Esophagus squamous epithelium (tissue), 4 donors: ENCODE data around the gene DTWD2.

Experiments
- POLR2A ChIP-seq, 4 donors: fragments of 450-650 bp; IDR thresholded peaks; one replicate each; pipeline ENCODE4 v1.6.1; 2017; ENCODE audit warnings: antibody characterized with exemption in 4 of 4, mild to moderate bottlenecking in 4 of 4, moderate library complexity in 3 of 4
- TF ChIP-seq, protein P1 (sequence below), 6 experiments: fragments of 450-650 bp in 4 of 6; fragments of 200-600 bp in 2 of 6; sonication (generic) in 2 of 6; IDR thresholded peaks; one replicate each; pipeline ENCODE4 v1.5.1; 2016 to 2019; ENCODE audit warnings: antibody characterized with exemption in 6 of 6, mild to moderate bottlenecking in 4 of 6, moderate library complexity in 4 of 6

GRCh38 chr5:118953652-118954005 is 34.7 kb downstream of the DTWD2 start:
- TF ChIP-seq, protein P1, sequence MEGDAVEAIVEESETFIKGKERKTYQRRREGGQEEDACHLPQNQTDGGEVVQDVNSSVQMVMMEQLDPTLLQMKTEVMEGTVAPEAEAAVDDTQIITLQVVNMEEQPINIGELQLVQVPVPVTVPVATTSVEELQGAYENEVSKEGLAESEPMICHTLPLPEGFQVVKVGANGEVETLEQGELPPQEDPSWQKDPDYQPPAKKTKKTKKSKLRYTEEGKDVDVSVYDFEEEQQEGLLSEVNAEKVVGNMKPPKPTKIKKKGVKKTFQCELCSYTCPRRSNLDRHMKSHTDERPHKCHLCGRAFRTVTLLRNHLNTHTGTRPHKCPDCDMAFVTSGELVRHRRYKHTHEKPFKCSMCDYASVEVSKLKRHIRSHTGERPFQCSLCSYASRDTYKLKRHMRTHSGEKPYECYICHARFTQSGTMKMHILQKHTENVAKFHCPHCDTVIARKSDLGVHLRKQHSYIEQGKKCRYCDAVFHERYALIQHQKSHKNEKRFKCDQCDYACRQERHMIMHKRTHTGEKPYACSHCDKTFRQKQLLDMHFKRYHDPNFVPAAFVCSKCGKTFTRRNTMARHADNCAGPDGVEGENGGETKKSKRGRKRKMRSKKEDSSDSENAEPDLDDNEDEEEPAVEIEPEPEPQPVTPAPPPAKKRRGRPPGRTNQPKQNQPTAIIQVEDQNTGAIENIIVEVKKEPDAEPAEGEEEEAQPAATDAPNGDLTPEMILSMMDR (IDR thresholded peaks at IDR 0.05): no peak
- no peak for TF ChIP-seq POLR2A (IDR thresholded peaks at IDR 0.05)
